ENCODE measurements around the gene ANKRD55.

ANKRD55 gene

GRCh38 chr5:56253924-56254323 is 20.8 kb upstream of the ANKRD55 start:
- Histone ChIP-seq H3K27ac (replicated peaks; ENCODE audit: low read length) (no peak overlapping the region), H2AFZ (ENCODE audit: low read length) (no peak overlapping the region), H4K8ac (ENCODE audit: low read depth, low read length) (no peak overlapping the region), H3K4me2 (ENCODE audit: insufficient read depth, low read length, poor library complexity, severe bottlenecking) (no peak overlapping the region), H3K23ac (ENCODE audit: low read depth, low read length, poor library complexity) (no peak overlapping the region), H3K79me1 (ENCODE audit: low read depth, low read length) (no peaks in the 10 kb centered on the region), H2BK12ac (ENCODE audit: low read length) (no peak overlapping the region), H4K91ac (ENCODE audit: low read depth, low read length, poor library complexity) (no peak overlapping the region), H3K27me3 (ENCODE audit: control insufficient read depth in 3 of 3, insufficient read depth in 3 of 3, low read depth in 1 of 3, low read length in 3 of 3) (no peaks in the 10 kb centered on the region), H2BK5ac (ENCODE audit: low read length) (no peak overlapping the region), H3K14ac (ENCODE audit: low read length) (no peak overlapping the region), H2BK120ac (ENCODE audit: low read depth, low read length) (no peak overlapping the region), H3K9me3 (replicated peaks in 1 of 2; ENCODE audit: control insufficient read depth in 2 of 2, insufficient read depth in 1 of 2, low read depth in 1 of 2, low read length in 2 of 2) (peaks cover 0 to 1% of the 10 kb centered on the region in 2 donors), H2BK15ac (ENCODE audit: low read length) (no peak overlapping the region), H3K36me3 (replicated peaks in 1 of 2; ENCODE audit: control insufficient read depth in 2 of 2, insufficient read depth in 2 of 2, low read length in 2 of 2) (no peaks in the 10 kb centered on the region), H3K4ac (ENCODE audit: low read length) (no peak overlapping the region), H3K4me3 (ENCODE audit: low read length in 2 of 2) (no peak overlapping the region), H3K18ac (ENCODE audit: low read length) (no peak overlapping the region), H3K4me1 (ENCODE audit: control insufficient read depth in 2 of 2, insufficient read depth in 1 of 2, low read depth in 1 of 2, low read length in 2 of 2) (peaks cover 0 to 2% of the 10 kb centered on the region in 2 donors), H2AK5ac (ENCODE audit: low read depth, low read length) (no peak overlapping the region), H3K9ac (ENCODE audit: low read depth, low read length, poor library complexity) (no peak overlapping the region)
- no peak for DNase-seq (ENCODE audit: low spot score)
- WGBS, 2 donors (ENCODE audit: extremely low coverage in 2 of 2, insufficient read length in 2 of 2, insufficient replicate concordance in 1 of 2) = no CpG with 5 or more reads among the region's 6 CpGs

DNA sequence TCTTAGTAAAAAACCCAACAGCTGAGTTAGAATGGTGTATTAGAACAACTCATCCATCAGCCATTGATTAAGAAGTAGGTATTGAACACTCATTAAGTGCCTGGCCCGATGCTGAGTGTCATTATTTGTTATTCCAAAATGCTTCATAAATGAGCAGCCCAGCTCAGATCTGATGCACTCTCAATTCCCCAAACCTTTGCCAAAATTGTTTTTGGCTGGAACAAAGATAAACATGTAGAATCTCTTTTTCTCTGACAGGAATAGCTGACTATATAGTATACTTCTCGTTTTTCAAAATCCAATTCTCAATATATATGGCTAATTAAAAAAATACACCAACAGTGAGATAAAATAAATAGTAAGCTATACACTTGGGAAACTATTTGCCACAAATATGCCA is 20.0 kb upstream of the ANKRD55 start:
- Histone ChIP-seq H3K4me1 (ENCODE audit: control insufficient read depth in 2 of 2, insufficient read depth in 1 of 2, low read depth in 1 of 2, low read length in 2 of 2) (peaks cover 0 to 2% of the 10 kb centered on the region in 2 donors), H2AFZ (ENCODE audit: low read length) (no peak overlapping the region), H2AK5ac (ENCODE audit: low read depth, low read length) (no peak overlapping the region), H2BK120ac (ENCODE audit: low read depth, low read length) (no peak overlapping the region), H3K36me3 (replicated peaks in 1 of 2; ENCODE audit: control insufficient read depth in 2 of 2, insufficient read depth in 2 of 2, low read length in 2 of 2) (no peaks in the 10 kb centered on the region), H2BK12ac (ENCODE audit: low read length) (no peak overlapping the region), H3K14ac (ENCODE audit: low read length) (no peak overlapping the region), H3K27me3 (ENCODE audit: control insufficient read depth in 3 of 3, insufficient read depth in 3 of 3, low read depth in 1 of 3, low read length in 3 of 3) (no peaks in the 10 kb centered on the region), H3K4me3 (ENCODE audit: low read length in 2 of 2) (no peak overlapping the region), H3K4ac (ENCODE audit: low read length) (no peak overlapping the region), H4K91ac (ENCODE audit: low read depth, low read length, poor library complexity) (no peak overlapping the region), H3K4me2 (ENCODE audit: insufficient read depth, low read length, poor library complexity, severe bottlenecking) (no peak overlapping the region), H3K9me3 (replicated peaks in 1 of 2; ENCODE audit: control insufficient read depth in 2 of 2, insufficient read depth in 1 of 2, low read depth in 1 of 2, low read length in 2 of 2) (peaks cover 0 to 2% of the 10 kb centered on the region in 2 donors), H3K79me1 (ENCODE audit: low read depth, low read length) (no peaks in the 10 kb centered on the region), H2BK15ac (ENCODE audit: low read length) (no peak overlapping the region), H4K8ac (ENCODE audit: low read depth, low read length) (no peak overlapping the region), H3K23ac (ENCODE audit: low read depth, low read length, poor library complexity) (no peak overlapping the region), H3K9ac (ENCODE audit: low read depth, low read length, poor library complexity) (no peak overlapping the region), H3K27ac (replicated peaks; ENCODE audit: low read length) (no peak overlapping the region), H3K18ac (ENCODE audit: low read length) (no peak overlapping the region), H2BK5ac (ENCODE audit: low read length) (no peak overlapping the region)
- no peak for DNase-seq (ENCODE audit: low spot score)
- WGBS, 2 donors (ENCODE audit: extremely low coverage in 2 of 2, insufficient read length in 2 of 2, insufficient replicate concordance in 1 of 2) = no CpG with 5 or more reads among the region's 2 CpGs

- H4K91ac ChIP-seq (ENCODE audit: low read depth, low read length, poor library complexity) = no peak overlapping the region
- no peak overlapping the region for H3K4ac ChIP-seq (ENCODE audit: low read length)
- no peak overlapping the region for H2BK12ac ChIP-seq (ENCODE audit: low read length)
- H3K79me1 ChIP-seq (ENCODE audit: low read depth, low read length) = no peaks in the 10 kb centered on the region
- no peak overlapping the region for H3K27ac ChIP-seq (replicated peaks; ENCODE audit: low read length)
- no peak overlapping the region for H3K9ac ChIP-seq (ENCODE audit: low read depth, low read length, poor library complexity)
- no peak for DNase-seq (ENCODE audit: low spot score)
- no peak overlapping the region for H2AFZ ChIP-seq (ENCODE audit: low read length)
- no peak overlapping the region for H2BK15ac ChIP-seq (ENCODE audit: low read length)
- H3K23ac ChIP-seq (ENCODE audit: low read depth, low read length, poor library complexity) = no peak overlapping the region
- H4K8ac ChIP-seq (ENCODE audit: low read depth, low read length) = no peak overlapping the region
- H2AK5ac ChIP-seq (ENCODE audit: low read depth, low read length) = no peak overlapping the region
- no peak overlapping the region for H2BK120ac ChIP-seq (ENCODE audit: low read depth, low read length)
- H3K36me3 ChIP-seq (replicated peaks in 1 of 2; ENCODE audit: control insufficient read depth in 2 of 2, insufficient read depth in 2 of 2, low read length in 2 of 2) = no peaks in the 10 kb centered on the region
- H2BK5ac ChIP-seq (ENCODE audit: low read length) = no peak overlapping the region
- H3K18ac ChIP-seq (ENCODE audit: low read length) = no peak overlapping the region
- no peak overlapping the region for H3K4me2 ChIP-seq (ENCODE audit: insufficient read depth, low read length, poor library complexity, severe bottlenecking)
- no peaks in the 10 kb centered on the region for H3K27me3 ChIP-seq (ENCODE audit: control insufficient read depth in 3 of 3, insufficient read depth in 3 of 3, low read depth in 1 of 3, low read length in 3 of 3)
- peaks cover 0 to 2% of the 10 kb centered on the region in 2 donors for H3K4me1 ChIP-seq (ENCODE audit: control insufficient read depth in 2 of 2, insufficient read depth in 1 of 2, low read depth in 1 of 2, low read length in 2 of 2)
- H3K4me3 ChIP-seq (ENCODE audit: low read length in 2 of 2) = no peak overlapping the region
- peaks cover 0 to 2% of the 10 kb centered on the region in 2 donors for H3K9me3 ChIP-seq (replicated peaks in 1 of 2; ENCODE audit: control insufficient read depth in 2 of 2, insufficient read depth in 1 of 2, low read depth in 1 of 2, low read length in 2 of 2)
- H3K14ac ChIP-seq (ENCODE audit: low read length) = no peak overlapping the region
- WGBS, 2 donors (ENCODE audit: extremely low coverage in 2 of 2, insufficient read length in 2 of 2, insufficient replicate concordance in 1 of 2) = no CpG with 5 or more reads among the region's 4 CpGs
Observed at GRCh38 chr5:56251918-56252553, 18.9 kb upstream of the ANKRD55 start.

GRCh38 chr5:56251440-56251839 is 18.3 kb upstream of the ANKRD55 start:
- Histone ChIP-seq H2BK120ac (ENCODE audit: low read depth, low read length) (no peak overlapping the region), H3K18ac (ENCODE audit: low read length) (no peak overlapping the region), H3K9ac (ENCODE audit: low read depth, low read length, poor library complexity) (no peak overlapping the region), H2BK12ac (ENCODE audit: low read length) (no peak overlapping the region), H4K91ac (ENCODE audit: low read depth, low read length, poor library complexity) (no peak overlapping the region), H3K79me1 (ENCODE audit: low read depth, low read length) (no peaks in the 10 kb centered on the region), H3K27ac (replicated peaks; ENCODE audit: low read length) (no peak overlapping the region), H3K4ac (ENCODE audit: low read length) (no peak overlapping the region), H3K9me3 (replicated peaks in 1 of 2; ENCODE audit: control insufficient read depth in 2 of 2, insufficient read depth in 1 of 2, low read depth in 1 of 2, low read length in 2 of 2) (peaks cover 0 to 2% of the 10 kb centered on the region in 2 donors), H3K4me2 (ENCODE audit: insufficient read depth, low read length, poor library complexity, severe bottlenecking) (no peak overlapping the region), H2BK5ac (ENCODE audit: low read length) (no peak overlapping the region), H2AK5ac (ENCODE audit: low read depth, low read length) (no peak overlapping the region), H2AFZ (ENCODE audit: low read length) (no peak overlapping the region), H3K4me1 (ENCODE audit: control insufficient read depth in 2 of 2, insufficient read depth in 1 of 2, low read depth in 1 of 2, low read length in 2 of 2) (peaks cover 0 to 2% of the 10 kb centered on the region in 2 donors), H3K23ac (ENCODE audit: low read depth, low read length, poor library complexity) (no peak overlapping the region), H3K27me3 (ENCODE audit: control insufficient read depth in 3 of 3, insufficient read depth in 3 of 3, low read depth in 1 of 3, low read length in 3 of 3) (no peaks in the 10 kb centered on the region), H4K8ac (ENCODE audit: low read depth, low read length) (no peak overlapping the region), H3K36me3 (replicated peaks in 1 of 2; ENCODE audit: control insufficient read depth in 2 of 2, insufficient read depth in 2 of 2, low read length in 2 of 2) (no peaks in the 10 kb centered on the region), H3K14ac (ENCODE audit: low read length) (no peak overlapping the region), H3K4me3 (ENCODE audit: low read length in 2 of 2) (no peak overlapping the region), H2BK15ac (ENCODE audit: low read length) (no peak overlapping the region)
- no peak for DNase-seq (ENCODE audit: low spot score)
